ENCODE results near the gene TMCC2.
"Not testable (repeated sequence)": the region's sequence is repeated elsewhere in the genome, so short reads cannot be mapped to it uniquely, and the experiment has no call there.

The TMCC2 gene

GRCh38 chr1:205214756-205215155 lies 13.0 kb upstream of the TMCC2 start:
- DNase-seq: no peak

- DNase-seq: no peak
Measured at GRCh38 chr1:205216588-205216987, 11.2 kb upstream of the TMCC2 start.

GRCh38 chr1:205217418-205217817 lies 10.3 kb upstream of the TMCC2 start:
- DNase-seq: no peak

- DNase-seq: no peak
Measured at GRCh38 chr1:205220421-205220820, 7.3 kb upstream of the TMCC2 start.

- no peak for DNase-seq
Measured at GRCh38 chr1:205224736-205225135, 3.0 kb upstream of the TMCC2 start.

GRCh38 chr1:205225901-205226765 lies 1.6 kb upstream of the TMCC2 start:
- no peak for DNase-seq

- DNase-seq: no peak
Measured at GRCh38 chr1:205226868-205227583, 720 bp upstream of the TMCC2 start.

- no peak for DNase-seq
Measured at GRCh38 chr1:205228093-205228521, 361 bp downstream of the TMCC2 start.

- DNase-seq: no peak
Measured at GRCh38 chr1:205229399-205229871, 1.7 kb downstream of the TMCC2 start.

- no peak for DNase-seq
Measured at GRCh38 chr1:205229916-205230700, 2.4 kb downstream of the TMCC2 start.

- DNase-seq: no peak
Measured at GRCh38 chr1:205230982-205231381, 3.2 kb downstream of the TMCC2 start.

- DNase-seq: no peak
Measured at GRCh38 chr1:205232127-205232820, 4.5 kb downstream of the TMCC2 start.

- DNase-seq: no peak
Measured at GRCh38 chr1:205232945-205233397, 5.2 kb downstream of the TMCC2 start.

- DNase-seq: not testable (repeated sequence)
Measured at GRCh38 chr1:205233986-205234385, 6.2 kb downstream of the TMCC2 start.

- no peak for DNase-seq
Measured at GRCh38 chr1:205235951-205236350, 8.2 kb downstream of the TMCC2 start.

GRCh38 chr1:205236526-205236925 lies 8.8 kb downstream of the TMCC2 start:
- no peak for DNase-seq

GRCh38 chr1:205236951-205237475 lies 9.3 kb downstream of the TMCC2 start:
- no peak for DNase-seq

- no peak for DNase-seq
Measured at GRCh38 chr1:205237526-205238484, 10.1 kb downstream of the TMCC2 start.

GRCh38 chr1:205239078-205239477 lies 11.3 kb downstream of the TMCC2 start:
- DNase-seq: no peak

- DNase-seq: no peak
Measured at GRCh38 chr1:205240118-205240517, 12.4 kb downstream of the TMCC2 start.

- DNase-seq: no peak
Measured at GRCh38 chr1:205240569-205240968, 12.8 kb downstream of the TMCC2 start.

Data from SIG-M5 (cell line).